ENCODE measurements around the gene CSH1.
"Not testable (repeated sequence)": the region's sequence is repeated elsewhere in the genome, so short reads cannot be mapped to it uniquely, and the experiment has no call there.

The CSH1 gene

DNA sequence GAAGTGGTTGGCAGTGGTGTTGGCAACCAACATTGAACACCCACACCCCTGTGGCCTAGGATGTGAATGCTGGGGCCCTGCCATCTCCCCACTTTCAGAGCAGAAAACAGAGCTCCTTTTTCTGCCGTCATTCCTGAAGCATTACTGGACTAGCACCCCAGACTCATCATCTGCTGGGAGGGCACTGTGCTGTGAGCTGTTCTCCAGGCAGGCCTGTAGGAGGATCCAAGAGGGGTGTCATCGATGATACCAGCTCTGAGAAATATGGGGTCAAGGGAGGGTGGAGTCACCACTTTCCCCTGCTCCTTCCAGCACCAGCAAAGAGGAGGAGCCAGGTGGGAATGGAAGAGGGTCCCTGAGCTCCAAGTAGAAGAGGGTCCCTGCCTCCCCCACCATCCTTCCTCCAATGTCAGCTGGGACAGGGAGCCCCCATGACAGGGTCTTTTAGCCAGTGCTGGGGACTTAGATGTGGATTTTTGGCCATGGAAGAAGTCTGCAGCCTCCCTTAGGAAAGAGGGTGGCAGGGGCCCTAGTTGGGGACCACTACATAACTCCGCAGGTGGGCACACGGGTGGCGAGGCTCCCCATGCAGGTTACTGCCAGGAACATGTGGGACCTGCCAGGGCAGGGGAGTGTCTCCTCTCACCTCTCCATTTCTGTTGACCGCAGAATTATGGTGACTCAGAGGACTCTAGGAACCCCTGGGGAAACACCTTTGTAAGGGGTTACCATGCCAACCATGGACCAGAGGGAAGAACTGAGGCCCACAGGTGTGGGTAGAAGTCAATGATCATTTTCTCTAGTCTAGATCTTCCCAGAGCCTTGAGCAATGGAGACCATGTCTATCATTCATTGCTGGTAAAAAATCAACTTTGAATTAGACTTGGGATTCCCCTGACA, 2.8 kb upstream of the CSH1 start:
- DNase-seq = not testable (repeated sequence)

DNA sequence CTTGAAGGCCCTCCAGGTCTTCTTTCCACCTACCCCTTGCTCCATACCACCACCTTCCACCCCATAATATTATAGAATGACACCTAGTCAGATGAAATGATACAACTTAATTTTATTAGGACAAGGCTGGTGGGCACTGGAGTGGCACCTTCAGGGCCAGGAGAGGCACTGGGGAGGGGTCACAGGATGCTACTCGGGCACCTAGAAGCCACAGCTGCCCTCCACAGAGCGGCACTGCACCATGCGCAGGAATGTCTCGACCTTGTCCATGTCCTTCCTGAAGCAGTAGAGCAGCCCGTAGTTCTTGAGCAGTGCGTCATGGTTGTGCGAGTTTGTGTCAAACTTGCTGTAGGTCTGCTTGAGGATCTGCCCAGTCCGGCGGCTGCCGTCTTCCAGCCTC, 1.6 kb downstream of the CSH1 start:
- not testable (repeated sequence) for DNase-seq

DNA sequence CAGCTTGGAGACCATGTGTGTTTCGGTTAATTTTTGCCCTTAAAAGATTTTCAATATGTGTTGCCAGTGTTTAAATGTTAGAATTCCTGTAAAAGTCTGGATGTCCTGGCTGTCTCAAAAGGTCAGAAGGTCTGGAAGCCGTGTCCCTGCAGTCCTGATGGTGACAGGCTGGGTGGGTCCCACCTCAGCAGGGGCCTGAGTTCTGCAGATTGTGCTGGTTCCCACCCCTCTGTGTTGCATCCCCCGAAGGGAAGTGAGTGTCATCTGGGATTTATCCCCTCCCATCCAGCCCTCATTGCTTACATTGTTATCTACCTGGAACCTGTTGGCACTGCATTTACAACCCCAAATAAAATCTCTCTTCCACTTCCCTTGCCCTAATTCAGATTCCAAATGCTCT, 2.4 kb downstream of the CSH1 start:
- not testable (repeated sequence) for DNase-seq

DNA sequence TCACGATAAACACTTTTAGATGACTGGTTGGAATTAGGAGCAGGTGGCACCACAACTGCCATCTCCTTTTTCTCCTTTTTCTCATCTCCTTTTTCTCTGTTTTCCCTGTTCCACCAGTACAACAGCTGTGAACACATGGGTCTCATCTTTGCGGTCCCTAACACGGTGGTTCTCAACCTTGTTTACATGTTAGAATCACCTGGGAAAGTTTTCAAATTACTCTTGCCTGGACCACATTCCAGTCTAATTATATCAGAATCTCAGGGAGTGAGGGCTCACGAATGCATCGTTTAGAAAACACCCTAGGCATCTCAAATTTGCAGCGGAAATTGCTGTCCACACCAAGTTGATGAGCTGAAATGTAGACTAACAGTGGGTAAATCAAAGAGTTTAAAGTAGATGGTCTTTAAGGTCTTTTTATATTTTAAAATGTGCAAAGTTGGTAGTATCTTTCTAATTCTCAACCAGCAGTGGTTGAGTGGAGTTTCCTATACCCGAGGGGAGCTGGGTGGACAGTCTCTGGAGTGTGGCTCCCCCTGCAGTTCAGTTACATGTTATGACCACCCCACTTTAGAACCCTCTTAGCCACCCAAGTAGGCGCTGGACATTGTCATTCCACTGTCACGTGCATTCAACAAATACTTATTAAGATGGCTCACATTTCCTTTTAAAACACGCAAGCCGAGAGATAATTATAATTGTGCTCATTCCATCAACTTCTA, 3.9 kb downstream of the CSH1 start:
- not testable (repeated sequence) for DNase-seq

DNA sequence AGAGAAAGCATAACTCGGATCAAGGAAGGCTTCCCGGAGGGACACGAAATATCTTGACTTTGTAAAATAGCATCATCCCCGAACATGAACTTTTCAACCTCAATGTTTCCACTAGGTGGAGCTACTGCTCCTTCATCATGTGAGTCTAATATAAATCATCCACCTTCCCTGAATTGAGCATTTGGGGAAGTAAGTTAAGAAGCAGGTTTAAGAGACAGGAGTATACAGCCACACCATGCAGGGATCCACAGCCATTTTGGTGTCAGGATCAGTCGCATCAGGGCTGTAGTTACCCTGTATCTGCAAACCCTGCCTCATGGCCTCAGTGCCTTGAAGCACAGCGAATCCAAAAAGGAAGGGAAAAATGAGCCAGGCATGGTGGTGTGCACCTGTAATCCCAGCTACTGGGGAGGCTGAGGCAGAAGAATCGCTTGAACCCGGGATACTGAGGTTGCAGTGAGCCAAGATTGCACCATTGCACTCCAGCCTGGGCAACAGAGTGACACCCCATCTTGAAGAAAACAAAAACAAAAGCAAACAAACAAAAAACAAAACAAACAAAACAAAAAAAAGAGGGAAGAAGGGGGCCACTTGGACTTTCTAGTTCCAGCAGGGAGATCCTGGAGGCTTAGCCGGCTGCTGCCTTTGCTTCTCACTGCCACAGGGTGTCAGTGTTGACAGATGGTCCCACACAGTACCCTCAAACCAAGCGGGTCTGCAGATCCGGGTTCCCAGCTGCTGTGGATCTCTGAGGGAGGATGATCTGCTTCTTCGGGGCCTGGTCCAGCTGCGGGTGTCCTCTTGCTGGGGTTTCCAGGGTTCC, 7.1 kb downstream of the CSH1 start:
- peak; percentile 41 for DNase-seq

DNA sequence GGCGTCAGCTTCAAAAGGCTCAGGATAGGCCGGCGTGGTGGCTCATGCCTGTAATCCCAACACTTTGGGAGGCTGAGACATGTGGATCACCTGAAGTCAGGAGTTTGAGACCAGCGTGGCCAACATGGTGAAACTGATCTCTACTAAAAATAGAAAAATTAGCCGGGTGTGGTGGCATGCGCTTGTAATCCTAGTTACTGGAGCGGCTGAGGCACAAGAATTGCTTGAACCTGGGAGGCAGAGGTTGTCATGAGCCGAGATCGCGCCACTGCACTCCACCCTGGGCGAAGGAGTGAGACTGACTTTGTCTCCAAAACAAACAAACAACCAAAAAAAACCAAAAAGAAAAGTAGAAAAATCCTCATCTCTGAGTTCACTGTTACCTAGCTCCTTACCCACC, 11.3 kb downstream of the CSH1 start:
- not testable (repeated sequence) for DNase-seq

DNA sequence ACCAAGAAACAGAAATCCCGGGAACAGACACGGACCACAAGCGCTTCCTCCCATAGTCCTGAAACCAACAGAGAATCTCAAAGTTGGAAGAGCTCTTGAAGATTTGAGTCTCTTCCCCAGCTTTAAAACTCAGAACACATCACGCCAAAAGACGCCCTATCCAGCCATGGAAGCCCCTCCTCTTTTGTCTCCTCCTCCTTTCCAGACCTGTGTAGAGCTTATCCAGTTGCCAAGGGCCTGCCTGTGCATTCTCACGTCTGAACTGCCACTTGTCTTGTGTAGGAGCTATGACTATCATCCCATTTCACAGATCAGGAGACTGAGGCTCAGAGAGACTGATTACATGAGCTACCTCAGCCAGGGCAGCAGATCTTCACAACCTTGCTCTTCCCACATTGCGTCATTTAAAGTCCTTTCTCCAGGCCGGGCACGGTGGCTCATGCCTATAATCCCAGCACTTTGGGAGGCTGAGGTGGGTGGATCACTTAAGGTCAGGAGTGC, 13.7 kb downstream of the CSH1 start:
- not testable (repeated sequence) for DNase-seq

DNA sequence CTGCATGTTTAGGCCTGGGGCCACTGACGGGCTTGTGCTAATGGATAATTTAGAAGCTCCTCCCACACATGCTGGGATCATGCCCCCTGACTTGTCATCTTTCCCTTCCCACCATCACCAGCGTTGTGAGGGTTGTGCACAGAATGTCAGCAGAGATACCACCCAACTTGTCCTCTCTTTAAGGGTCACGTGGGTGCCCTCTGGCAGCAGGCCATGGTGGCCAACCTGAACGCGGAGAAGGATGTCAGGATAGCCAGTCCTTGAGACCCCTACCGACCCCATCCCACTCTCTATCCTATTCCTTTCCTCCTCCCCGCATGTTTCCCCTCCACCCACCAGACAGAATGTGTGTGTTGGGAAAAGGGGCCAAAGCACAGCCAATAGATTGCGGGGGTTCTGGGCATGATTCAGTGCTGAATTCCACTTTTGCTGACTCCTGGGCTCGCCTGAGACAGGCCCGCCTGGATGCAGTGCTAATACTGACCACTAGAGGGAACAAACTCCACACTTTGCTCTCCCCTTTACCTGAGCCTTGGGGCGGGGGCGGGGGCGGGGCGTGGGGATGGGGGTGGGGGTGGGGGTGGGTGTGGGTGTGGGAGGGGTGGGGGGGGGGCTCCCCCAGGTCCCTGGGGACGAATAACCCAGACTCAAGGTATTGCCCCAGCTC, 14.3 kb downstream of the CSH1 start, which contains the start of gene GH2:
GH2 (minus strand) TSS at position 10 of the 667 bp plus-strand sequence. CDS start 143 bp downstream, outside the sequence.
- peak; percentile 43 for DNase-seq

DNA sequence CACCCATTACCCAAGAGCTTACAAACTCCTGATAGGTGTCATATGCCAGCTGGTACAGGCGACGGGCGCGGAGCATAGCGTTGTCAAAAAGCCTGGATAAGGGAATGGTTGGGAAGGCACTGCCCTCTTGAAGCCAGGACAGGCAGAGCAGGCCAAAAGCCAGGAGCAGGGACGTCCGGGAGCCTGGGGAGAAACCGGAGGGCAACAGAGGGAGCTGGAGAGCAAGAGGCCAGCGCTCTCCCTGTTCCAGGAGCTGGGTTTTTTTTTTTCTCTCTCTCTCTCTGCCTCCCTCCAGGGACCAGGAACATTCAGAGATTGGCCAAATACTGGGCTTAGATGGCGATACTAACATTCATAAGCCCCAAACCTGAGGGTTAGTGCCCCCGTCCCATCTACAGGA, 15.0 kb downstream of the CSH1 start:
- not testable (repeated sequence) for DNase-seq

DNA sequence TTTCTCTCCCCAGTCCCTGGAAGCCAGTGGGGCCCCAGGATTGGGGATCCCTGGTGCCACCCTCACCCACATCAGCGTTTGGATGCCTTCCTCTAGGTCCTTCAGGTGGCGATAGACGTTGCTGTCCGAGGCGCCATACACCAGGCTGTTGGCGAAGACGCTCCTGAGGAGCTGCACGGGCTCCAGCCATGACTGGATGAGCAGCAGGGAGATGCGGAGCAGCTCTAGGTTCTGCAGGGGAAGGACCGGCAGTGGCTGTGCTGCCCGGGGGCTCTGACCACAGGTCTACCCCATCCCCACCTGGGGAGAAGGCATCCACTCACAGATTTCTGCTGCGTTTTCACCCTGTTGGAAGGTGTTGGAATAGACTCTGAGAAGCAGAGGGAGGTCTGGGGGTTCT, 15.7 kb downstream of the CSH1 start:
- DNase-seq = no peak

DNA sequence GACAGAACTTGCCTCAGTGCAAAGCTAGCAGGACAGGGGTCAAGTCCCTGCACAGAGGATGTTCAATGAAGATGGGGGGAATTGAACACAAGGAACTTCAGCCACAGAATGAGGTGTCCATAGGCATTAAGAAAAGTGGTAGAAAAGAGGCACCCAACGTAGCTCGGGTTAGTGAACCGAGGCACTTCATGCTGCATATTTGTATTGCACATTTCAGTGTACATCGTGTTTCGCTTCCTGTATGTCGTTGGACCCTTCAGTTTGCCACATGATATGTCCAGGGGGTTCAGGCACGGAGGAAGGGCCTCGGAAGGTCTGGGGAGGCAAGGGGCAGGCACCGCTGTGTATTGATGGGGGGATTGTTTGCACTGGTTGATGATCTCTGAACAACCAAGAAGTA, 18.0 kb downstream of the CSH1 start:
- not testable (repeated sequence) for DNase-seq

DNA sequence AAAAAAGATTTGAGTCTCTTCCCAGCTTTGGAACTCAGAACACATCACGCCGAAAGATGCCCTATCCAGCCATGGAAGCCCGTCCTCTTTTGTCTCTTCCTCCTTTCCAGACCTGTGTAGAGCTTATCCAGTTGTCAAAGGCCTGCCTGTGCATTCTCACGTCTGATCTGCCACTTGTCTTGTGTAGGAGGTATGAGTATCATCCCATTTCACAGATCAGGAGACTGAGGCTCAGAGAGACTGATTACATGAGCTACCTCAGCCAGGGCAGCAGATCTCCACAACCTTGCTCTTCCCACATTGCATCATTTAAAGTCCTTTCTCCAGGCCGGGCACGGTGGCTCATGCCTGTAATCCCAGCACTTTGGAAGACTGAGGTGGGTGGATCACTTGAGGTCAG, 21.7 kb downstream of the CSH1 start:
- not testable (repeated sequence) for DNase-seq

DNA sequence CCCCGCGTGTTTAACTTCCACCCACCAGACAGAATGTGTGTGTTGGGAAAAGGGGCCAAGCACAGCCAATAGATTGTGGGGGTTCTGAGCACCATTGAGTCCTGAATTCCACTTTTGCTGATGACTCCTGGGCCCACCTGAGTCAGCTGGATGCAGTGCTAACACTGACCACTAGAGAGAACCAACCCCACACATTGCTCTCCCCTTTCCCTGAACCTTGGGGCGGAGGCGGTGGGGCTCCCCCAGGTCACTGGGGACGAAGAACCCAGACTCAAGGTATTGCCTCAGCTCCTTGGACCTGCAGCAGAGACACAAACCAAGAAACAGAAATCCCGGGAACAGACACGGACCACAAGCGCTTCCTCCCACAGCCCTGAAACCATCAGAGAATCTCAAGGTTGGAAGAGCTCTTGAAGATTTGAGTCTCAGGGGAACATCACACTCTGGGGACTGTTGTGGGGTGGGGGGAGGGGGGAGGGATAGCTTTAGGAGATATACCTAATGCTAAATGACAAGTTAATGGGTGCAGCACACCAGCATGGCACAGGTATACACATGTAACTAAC, 22.2 kb downstream of the CSH1 start:
- not testable (repeated sequence) for DNase-seq

DNA sequence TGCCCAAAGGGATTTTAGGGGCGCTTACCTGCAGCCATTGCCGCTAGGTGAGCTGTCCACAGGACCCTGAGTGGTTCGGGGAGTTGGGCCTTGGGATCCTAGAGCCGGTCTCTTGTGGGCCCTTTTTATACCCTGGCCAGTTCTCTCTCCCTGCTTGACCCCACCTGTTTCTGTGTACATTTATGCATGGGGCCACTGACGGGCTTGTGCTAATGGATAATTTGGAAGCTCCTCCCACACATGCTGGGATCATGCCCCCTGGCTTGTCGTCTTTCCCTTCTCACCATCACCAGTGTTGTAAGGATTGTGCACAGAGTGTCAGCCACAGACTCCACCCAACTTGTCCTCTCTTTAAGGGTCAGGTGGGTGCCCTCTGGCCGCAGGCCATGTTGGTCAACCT, 22.8 kb downstream of the CSH1 start, which contains the start of gene CSH2:
CSH2 (minus strand) TSS at position 101 of the 400 bp plus-strand sequence; CDS start at position 38, 63 bp downstream.
- DNase-seq = not testable (repeated sequence)

DNA sequence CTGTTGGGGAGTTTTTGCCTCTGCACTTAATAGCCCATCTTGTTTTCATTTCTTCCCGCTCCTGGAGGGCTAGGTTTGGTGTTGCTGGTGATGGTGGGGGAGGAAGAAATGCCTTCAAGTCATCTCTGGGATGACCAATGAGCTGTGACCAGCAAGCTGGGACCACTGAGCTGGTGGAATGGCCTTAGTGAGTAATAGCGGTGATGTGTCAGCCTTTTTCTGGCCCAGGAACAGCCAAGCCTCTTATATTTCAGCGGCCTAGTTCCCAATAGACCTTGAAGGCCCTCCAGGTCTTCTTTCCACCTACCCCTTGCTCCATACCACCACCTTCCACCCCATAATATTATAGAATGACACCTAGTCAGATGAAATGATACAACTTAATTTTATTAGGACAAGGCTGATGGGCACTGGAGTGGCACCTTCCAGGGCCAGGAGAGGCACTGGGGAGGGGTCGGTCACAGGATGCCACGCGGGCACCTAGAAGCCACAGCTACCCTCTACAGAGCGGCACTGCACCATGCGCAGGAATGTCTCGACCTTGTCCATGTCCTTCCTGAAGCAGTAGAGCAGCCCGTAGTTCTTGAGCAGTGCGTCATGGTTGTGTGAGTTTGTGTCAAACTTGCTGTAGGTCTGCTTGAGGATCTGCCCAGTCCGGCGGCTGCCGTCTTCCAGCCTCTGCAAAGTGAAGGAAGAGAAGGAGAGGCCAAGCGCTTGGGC, 24.6 kb downstream of the CSH1 start:
- not testable (repeated sequence) for DNase-seq

DNA sequence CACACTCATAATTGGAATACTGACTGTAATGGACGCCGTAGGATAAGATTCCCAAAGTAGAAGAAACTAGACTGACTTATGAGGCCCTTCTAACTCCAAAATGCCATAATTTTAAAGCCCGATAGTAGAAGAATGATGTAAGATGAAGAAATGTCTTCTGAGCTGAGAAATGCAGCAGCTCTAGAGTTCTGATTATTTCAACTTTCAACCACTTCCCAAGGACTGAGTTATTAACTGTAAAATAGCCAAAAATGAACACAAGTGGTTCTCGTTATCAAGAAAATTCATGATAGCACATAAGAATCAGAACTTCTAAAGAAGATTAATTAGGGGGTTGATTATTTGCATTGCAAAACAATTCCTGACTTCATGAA, 26.1 kb downstream of the CSH1 start:
- not testable (repeated sequence) for DNase-seq

DNA sequence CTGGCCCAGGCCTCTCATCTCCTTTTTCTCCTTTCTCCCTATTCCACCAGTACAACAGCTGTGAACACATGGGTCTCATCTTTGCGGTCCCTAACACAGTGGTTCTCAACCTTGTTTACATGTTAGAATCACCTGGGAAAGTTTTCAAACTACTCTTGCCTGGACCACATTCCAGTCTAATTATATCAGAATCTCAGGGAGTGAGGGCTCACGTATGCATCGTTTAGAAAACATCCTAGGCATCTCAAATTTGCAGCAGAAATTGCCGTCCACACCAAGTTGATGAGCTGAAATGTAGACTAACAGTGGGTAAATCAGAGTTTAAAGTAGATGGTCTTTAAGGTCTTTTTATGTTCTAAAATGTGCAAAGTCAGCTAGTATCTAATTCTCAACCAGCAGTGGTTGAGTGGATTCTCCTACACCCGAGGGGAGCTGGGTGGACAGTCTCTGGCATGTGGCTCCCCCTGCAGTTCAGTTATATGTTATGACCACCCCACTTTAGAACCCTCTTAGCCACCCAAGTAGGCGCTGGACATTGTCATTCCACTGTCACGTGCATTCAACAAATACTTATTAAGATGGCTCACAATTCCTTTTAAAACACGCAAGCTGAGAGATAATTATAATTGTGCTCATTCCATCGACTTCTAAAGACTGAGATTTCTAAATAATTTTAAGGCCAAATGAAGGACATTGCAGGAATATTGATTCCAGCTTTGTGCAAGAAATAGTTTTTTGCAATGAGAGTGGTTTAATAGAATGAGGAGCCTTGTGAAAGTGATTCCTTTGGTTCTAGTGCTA, 26.7 kb downstream of the CSH1 start:
- DNase-seq = not testable (repeated sequence)

DNA sequence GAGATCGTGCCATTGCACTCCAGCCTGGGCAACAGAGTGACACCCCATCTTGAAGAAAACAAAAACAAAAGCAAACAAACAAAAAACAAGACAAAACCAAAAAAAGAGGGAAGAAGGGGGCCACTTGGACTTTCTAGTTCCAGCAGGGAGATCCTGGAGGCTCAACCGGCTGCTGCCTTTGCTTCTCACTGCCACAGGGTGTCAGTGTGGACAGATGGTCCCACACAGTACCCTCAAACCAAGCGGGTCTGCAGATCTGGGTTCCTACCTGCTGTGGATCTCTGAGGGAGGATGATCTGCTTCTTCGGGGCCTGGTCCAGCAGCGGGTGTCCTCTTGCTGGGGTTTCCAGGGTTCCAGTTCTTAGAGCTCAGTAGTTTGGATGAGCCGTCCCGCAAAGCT, 29.7 kb downstream of the CSH1 start:
- not testable (repeated sequence) for DNase-seq

DNA sequence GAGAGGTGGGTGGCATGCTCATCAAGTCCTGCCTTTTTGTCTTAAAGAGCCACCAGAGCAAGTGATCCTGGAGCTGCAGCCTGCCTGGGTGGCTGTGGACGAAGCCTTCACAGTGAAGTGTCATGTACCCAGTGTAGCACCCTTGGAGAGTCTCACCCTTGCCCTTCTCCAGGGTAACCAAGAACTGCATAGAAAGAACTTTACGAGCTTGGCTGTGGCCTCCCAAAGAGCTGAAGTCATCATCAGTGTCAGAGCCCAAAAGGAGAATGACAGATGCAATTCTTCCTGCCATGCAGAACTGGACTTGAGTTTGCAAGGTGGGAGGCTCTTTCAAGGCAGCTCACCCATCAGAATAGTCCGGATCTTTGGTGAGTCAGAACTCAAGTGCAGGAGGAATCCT, 37.1 kb downstream of the CSH1 start:
- no peak for DNase-seq

DNA sequence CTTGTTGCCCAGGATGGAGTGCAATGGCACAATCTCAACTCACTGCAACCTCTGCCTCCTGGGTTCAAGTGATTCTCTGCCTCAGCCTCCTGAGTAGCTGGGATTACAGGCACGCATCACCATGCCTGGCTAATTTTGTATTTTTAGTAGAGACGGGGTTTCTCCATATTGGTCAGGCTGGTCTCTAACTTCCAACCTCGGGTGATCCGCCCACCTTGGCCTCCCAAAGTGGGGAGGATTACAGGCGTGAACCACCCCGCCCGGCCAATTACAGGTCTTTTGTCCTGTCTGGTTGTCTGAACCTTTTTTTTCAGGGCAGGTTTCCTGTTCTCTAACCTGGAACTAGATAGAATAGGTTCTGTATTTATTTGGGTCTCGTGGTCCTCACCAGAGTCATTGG, 39.9 kb downstream of the CSH1 start:
- not testable (repeated sequence) for DNase-seq
